Endothelial cell of umbilical vein (primary cell): ENCODE data around the gene SUSD6. TPM values are rescaled to one million over a fixed set of nuclear protein-coding genes. Genes with fewer than 3 reads are reported as not detected.

Source experiments
- BruUV-seq: library from RNA; stranded (reverse); fragments of 400-500 nt; replicated peaks from 2 replicates; lab custom pipeline; 2021; lab: Mats Ljungman, UMichigan
- CTCF ChIA-PET: fragments of 300-600, 350-600 bp; sonication (Branson Sonifier 250); formaldehyde crosslinking; loops from one replicate; lab custom pipeline; 2021; ENCODE audit warnings: antibody characterized with exemption, inconsistent platforms; lab: Charles Lee
- POLR2A ChIA-PET: fragments of 300-600, 350-600 bp; sonication (Branson Sonifier 250); formaldehyde crosslinking; loops from one replicate; lab custom pipeline; 2021; ENCODE audit warnings: antibody characterized with exemption, inconsistent platforms; lab: Charles Lee
- DNase-seq: peaks from one replicate; pipeline ENCODE4 v3.0.0-alpha.2; 2011; ENCODE audit warnings: low read depth, low spot score
- FAIRE-seq: peaks from 2 replicates; lab custom pipeline; 2011; peaks lifted over from hg19 to GRCh38; lab: Jason Lieb, UNC
- H2AFZ ChIP-seq: 2 replicates; pipeline ENCODE4 v1.6.0; 2012; ENCODE audit warnings: low read depth, low read length, control low read depth, inconsistent platforms
- H3K27ac ChIP-seq: 2 replicates; pipeline ENCODE4 v1.5.1; 2011; ENCODE audit warnings: low read depth, mild to moderate bottlenecking, control low read depth, low read length, moderate library complexity; ENCODE audit not compliant: insufficient read depth
- H3K27me3 ChIP-seq, 2 experiments: 2 replicates each; pipeline versions ENCODE4 v1.6.0 to v1.6.1; 2011; ENCODE audit warnings: low read length in 2 of 2, mixed read lengths in 1 of 2; ENCODE audit not compliant: control insufficient read depth in 2 of 2, insufficient read depth in 2 of 2
- H3K36me3 ChIP-seq, 2 experiments: 2 replicates in 1 of 2; 3 replicates in 1 of 2; pipeline ENCODE4 v1.5.1; 2011; ENCODE audit warnings: low read length in 2 of 2, mild to moderate bottlenecking in 1 of 2, moderate library complexity in 1 of 2; ENCODE audit not compliant: control insufficient read depth in 2 of 2, insufficient read depth in 2 of 2; ENCODE audit errors: extremely low read depth in 1 of 2
- H3K4me1 ChIP-seq: 3 replicates; pipeline ENCODE4 v1.5.1; 2011; ENCODE audit warnings: mild to moderate bottlenecking, low read length; ENCODE audit not compliant: control insufficient read depth, insufficient read depth; ENCODE audit errors: extremely low read depth
- H3K4me2 ChIP-seq: 2 replicates; pipeline ENCODE4 v1.6.1; 2011; ENCODE audit warnings: low read length, control low read depth, mixed read lengths; ENCODE audit not compliant: insufficient read depth
- H3K4me3 ChIP-seq, 3 experiments: fragments of 200-600 bp in 1 of 3; sonication (generic), shearing (Covaris generic) in 1 of 3; replicated peaks in 1 of 3; 2 replicates each; pipeline ENCODE4 v1.5.1; 2011 to 2016; ENCODE audit warnings: control low read depth in 3 of 3, low read length in 3 of 3, mild to moderate bottlenecking in 2 of 3, inconsistent platforms in 1 of 3, low read depth in 1 of 3, moderate library complexity in 1 of 3; ENCODE audit not compliant: insufficient read depth in 1 of 3
- H3K79me2 ChIP-seq: 2 replicates; pipeline ENCODE4 v1.6.0; 2012; ENCODE audit warnings: low read length, inconsistent platforms; ENCODE audit not compliant: control insufficient read depth, insufficient read depth
- H3K9ac ChIP-seq: replicated peaks from 2 replicates; pipeline ENCODE3; 2011; ENCODE audit warnings: low read length, control low read depth; ENCODE audit not compliant: insufficient read depth; ENCODE audit errors: extremely low read depth
- H3K9me1 ChIP-seq: replicated peaks from 3 replicates; pipeline ENCODE4 v1.6.0; 2011; ENCODE audit warnings: mild to moderate bottlenecking, low read length; ENCODE audit not compliant: control insufficient read depth, insufficient read depth; ENCODE audit errors: extremely low read depth
- H3K9me3 ChIP-seq: replicated peaks from 2 replicates; pipeline ENCODE4 v1.5.1; 2012; ENCODE audit warnings: low read length, inconsistent platforms; ENCODE audit not compliant: control insufficient read depth, insufficient read depth
- H4K20me1 ChIP-seq: replicated peaks from 2 replicates; pipeline ENCODE3; 2011; ENCODE audit warnings: mild to moderate bottlenecking, low read length; ENCODE audit not compliant: control insufficient read depth, insufficient read depth; ENCODE audit errors: extremely low read depth
- CTCF ChIP-seq, 2 donors: IDR thresholded peaks; 1 replicate in 1 of 2; 2 replicates in 1 of 2; pipeline ENCODE4 v1.5.1; 2011; ENCODE audit warnings: low read length in 2 of 2, mild to moderate bottlenecking in 2 of 2, moderate library complexity in 2 of 2, control low read depth in 1 of 2, inconsistent platforms in 1 of 2, low read depth in 1 of 2; ENCODE audit not compliant: insufficient read depth in 1 of 2; ENCODE audit errors: extremely low read depth in 1 of 2
- EZH2 ChIP-seq: IDR thresholded peaks from 2 replicates; pipeline ENCODE4 v1.6.1; 2012; ENCODE audit warnings: borderline replicate concordance, low read depth, mild to moderate bottlenecking, moderate library complexity, low read length, inconsistent platforms; ENCODE audit not compliant: severe bottlenecking
- FOS ChIP-seq: IDR thresholded peaks from 2 replicates; pipeline ENCODE4 v1.6.1; 2011; ENCODE audit warnings: mild to moderate bottlenecking, low read length, moderate library complexity, borderline replicate concordance; ENCODE audit not compliant: insufficient read depth
- GATA2 ChIP-seq: IDR thresholded peaks from 2 replicates; pipeline ENCODE4 v1.7.0; 2011; ENCODE audit warnings: low read depth, mild to moderate bottlenecking, moderate library complexity, mixed read lengths, low read length; ENCODE audit not compliant: insufficient read length, insufficient read depth
- JUN ChIP-seq: IDR thresholded peaks from 2 replicates; pipeline ENCODE4 v1.6.1; 2011; ENCODE audit warnings: borderline replicate concordance, low read depth; ENCODE audit not compliant: insufficient read length, insufficient read depth
- MAX ChIP-seq: IDR thresholded peaks from 2 replicates; pipeline ENCODE4 v1.6.1; 2011; ENCODE audit not compliant: insufficient read depth, insufficient read length
- MYC ChIP-seq: IDR thresholded peaks from one replicate; pipeline ENCODE4 v1.6.1; 2011; ENCODE audit warnings: mild to moderate bottlenecking, low read depth, low read length
- POLR2A ChIP-seq: IDR thresholded peaks from 2 replicates; pipeline ENCODE4 v1.6.1; 2012; ENCODE audit warnings: low read depth, mild to moderate bottlenecking, control low read depth, low read length
- POLR2AphosphoS5 ChIP-seq: IDR thresholded peaks from 2 replicates; pipeline ENCODE4 v1.6.1; 2012; ENCODE audit warnings: low read depth, mild to moderate bottlenecking, control low read depth, low read length, moderate library complexity; ENCODE audit not compliant: insufficient read depth
- dilution Hi-C: fragments of 300-500 bp; cut with MboI; formaldehyde crosslinking; loops from one replicate; pipeline ENCODE4 v1.15.0; 2019; ENCODE audit warnings: low sequenced_read_pairs; ENCODE audit not compliant: extremely low pct_ligation_motif_present
- intact Hi-C: fragments of 100-400 bp; cut with micrococcal nuclease; formaldehyde crosslinking; loops from one replicate; pipeline ENCODE4 v1.10.0; 2022
- polyA plus RNA-seq, 4 experiments: library from polyadenylated mRNA; depleted of rRNA in 3 of 4; stranded (reverse) in 3 of 4; unstranded in 1 of 4; fragments of >200 nt; gene quantifications; 2 replicates each; pipeline versions ENCODE4 v1.2.1 to v1.2.3, GENCODE V29; 2011 to 2012; ENCODE audit warnings: missing spikeins in 1 of 4
- total RNA-seq: library from RNA; stranded (reverse); gene quantifications from 2 replicates; pipeline ENCODE4 v1.2.3, GENCODE V29; 2021

Gene SUSD6
- total and polyA plus RNA-seq, 2 donors (not counting 3 experiments of a cell fraction or from before 2014, with no cell fraction given): 13.4 to 19.5 TPM

- Histone ChIP-seq H3K27me3 (no peaks in the 10 kb centered on the region), H3K4me1 (peaks cover 18% of the 10 kb centered on the region), H2AFZ (no peak overlapping the region), H3K9me3 (no peaks in the 10 kb centered on the region), H3K9ac (no peak overlapping the region), H3K4me2 (no peak overlapping the region), H3K36me3 (no peaks in the 10 kb centered on the region), H4K20me1 (peaks cover 3% of the 10 kb centered on the region), H3K27ac (no peak overlapping the region), H3K9me1 (no peaks in the 10 kb centered on the region), H3K4me3 (no peak overlapping the region), H3K79me2 (peaks cover 49% of the 10 kb centered on the region)
- intact Hi-C loops: no loop called here
- TF ChIP-seq JUN (no peak), MAX (no peak), FOS (no peak), GATA2 (no peak), CTCF (IDR thresholded peaks at IDR 0.05; ENCODE audit: extremely low read depth in 1 of 2, insufficient read depth in 1 of 2, low read depth in 1 of 2, low read length in 2 of 2) (no peak), MYC (no peak), EZH2 (no peak), POLR2AphosphoS5 (no peak), POLR2A (no peak)
- dilution Hi-C loops: no loop called here
- ChIA-PET POLR2A (no interaction called here), CTCF (interaction anchor here (1.9 kb wide), 1 partner anchor 11 kb away, joined by 5 read pairs; no protein-coding TSS in a partner anchor)
- no peak for DNase-seq
- BruUV-seq: no TSS peak
- no peak for FAIRE-seq
These were observed 12.7 kb downstream of the SUSD6 start for GRCh38 chr14:69624136-69624535.
